ENCODE measurements around the gene ZNF302.

DNA sequence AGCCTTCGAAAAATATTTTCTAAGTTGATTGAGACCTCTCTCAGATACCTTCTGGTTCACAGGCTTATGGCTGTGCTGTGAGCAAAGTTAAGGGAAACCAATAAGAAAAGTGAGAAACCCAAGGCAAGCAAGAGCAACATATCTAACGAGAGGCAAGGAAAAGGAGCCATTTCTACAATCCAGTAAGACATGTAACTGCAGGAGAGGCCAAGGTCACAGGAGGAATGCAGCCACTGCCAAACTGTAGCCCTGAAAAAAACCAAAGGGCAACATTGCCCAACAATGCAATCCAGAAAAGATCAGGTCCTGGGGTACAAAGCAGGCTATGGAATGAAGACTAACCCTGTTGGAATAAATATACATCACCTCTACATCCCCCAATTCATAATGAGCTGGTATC is 21.8 kb upstream of the ZNF302 start:
- TF ChIP-seq, protein P1, sequence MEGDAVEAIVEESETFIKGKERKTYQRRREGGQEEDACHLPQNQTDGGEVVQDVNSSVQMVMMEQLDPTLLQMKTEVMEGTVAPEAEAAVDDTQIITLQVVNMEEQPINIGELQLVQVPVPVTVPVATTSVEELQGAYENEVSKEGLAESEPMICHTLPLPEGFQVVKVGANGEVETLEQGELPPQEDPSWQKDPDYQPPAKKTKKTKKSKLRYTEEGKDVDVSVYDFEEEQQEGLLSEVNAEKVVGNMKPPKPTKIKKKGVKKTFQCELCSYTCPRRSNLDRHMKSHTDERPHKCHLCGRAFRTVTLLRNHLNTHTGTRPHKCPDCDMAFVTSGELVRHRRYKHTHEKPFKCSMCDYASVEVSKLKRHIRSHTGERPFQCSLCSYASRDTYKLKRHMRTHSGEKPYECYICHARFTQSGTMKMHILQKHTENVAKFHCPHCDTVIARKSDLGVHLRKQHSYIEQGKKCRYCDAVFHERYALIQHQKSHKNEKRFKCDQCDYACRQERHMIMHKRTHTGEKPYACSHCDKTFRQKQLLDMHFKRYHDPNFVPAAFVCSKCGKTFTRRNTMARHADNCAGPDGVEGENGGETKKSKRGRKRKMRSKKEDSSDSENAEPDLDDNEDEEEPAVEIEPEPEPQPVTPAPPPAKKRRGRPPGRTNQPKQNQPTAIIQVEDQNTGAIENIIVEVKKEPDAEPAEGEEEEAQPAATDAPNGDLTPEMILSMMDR (IDR thresholded peaks at IDR 0.05), result no peak
- TF ChIP-seq POLR2AphosphoS5 (IDR thresholded peaks at IDR 0.05; ENCODE audit: insufficient read depth in 1 of 2, low read depth in 1 of 2) (no peak), POLR2A (IDR thresholded peaks at IDR 0.05) (no peak)
